Measurements from ENCODE around the gene MMP20. TPM values are rescaled to one million over a fixed set of nuclear protein-coding genes. Genes with fewer than 3 reads are reported as not detected.

Gene MMP20
- polyA plus RNA-seq, 3 donors = not detected

- H3K79me2 ChIP-seq (ENCODE audit: insufficient read depth, low read length) = no peaks in the 10 kb centered on the region
- peaks cover 26 to 44% of the 10 kb centered on the region in 2 donors for H3K4me1 ChIP-seq (ENCODE audit: control insufficient read depth in 1 of 2, insufficient read depth in 2 of 2, low read length in 2 of 2)
- Mint-ChIP-seq H3K9me3 (peaks cover 0 to 4% (median 0%) of the 10 kb centered on the region in 7 donors), H3K27me3 (ENCODE audit: low read depth in 3 of 3) (peaks cover 0 to 2% (median 2%) of the 10 kb centered on the region in 3 donors), H3K36me3 (no peaks in the 10 kb centered on the region), H3K4me3 (no peak overlapping the region), H3K4me1 (peaks cover 38% of the 10 kb centered on the region), H3K27ac (no peak overlapping the region)
- no peak for DNase-seq
- 100% methylated on average over 2 of the region's 2 CpGs for WGBS (ENCODE audit: insufficient coverage)
- no peak overlapping the region for H3K4me2 ChIP-seq (replicated peaks; ENCODE audit: extremely low read depth, low read length, poor library complexity, severe bottlenecking)
- H3K9ac ChIP-seq (ENCODE audit: insufficient read depth, low read length, poor library complexity, severe bottlenecking) = no peak overlapping the region
- no peaks in the 10 kb centered on the region for H4K20me1 ChIP-seq (ENCODE audit: insufficient read depth, low read length)
- no peaks in the 10 kb centered on the region for H3K27me3 ChIP-seq (ENCODE audit: control insufficient read depth in 2 of 2, insufficient read depth in 2 of 2, low read length in 2 of 2)
- H3K36me3 ChIP-seq (replicated peaks in 1 of 2; ENCODE audit: control insufficient read depth in 1 of 2, insufficient read depth in 2 of 2, low read length in 2 of 2) = no peaks in the 10 kb centered on the region
- H3K27ac ChIP-seq (ENCODE audit: low read depth in 1 of 2, low read length in 2 of 2) = no peak overlapping the region
- intact Hi-C loops (cut with micrococcal nuclease) = no loop called here
- no peak overlapping the region for H2AFZ ChIP-seq (ENCODE audit: insufficient read depth, low read depth, low read length, poor library complexity, severe bottlenecking)
- H3K9me3 ChIP-seq (replicated peaks in 1 of 2; ENCODE audit: control insufficient read depth in 1 of 2, insufficient read depth in 1 of 2, low read length in 2 of 2) = no peaks in the 10 kb centered on the region
- no peak for TF ChIP-seq CTCF (IDR thresholded peaks at IDR 0.05)
- H3K4me3 ChIP-seq (replicated peaks in 1 of 3; ENCODE audit: low read depth in 2 of 3, low read length in 3 of 3) = no peak overlapping the region
Measured at GRCh38 chr11:102575012-102575411, 50.1 kb downstream of the MMP20 start.

DNA sequence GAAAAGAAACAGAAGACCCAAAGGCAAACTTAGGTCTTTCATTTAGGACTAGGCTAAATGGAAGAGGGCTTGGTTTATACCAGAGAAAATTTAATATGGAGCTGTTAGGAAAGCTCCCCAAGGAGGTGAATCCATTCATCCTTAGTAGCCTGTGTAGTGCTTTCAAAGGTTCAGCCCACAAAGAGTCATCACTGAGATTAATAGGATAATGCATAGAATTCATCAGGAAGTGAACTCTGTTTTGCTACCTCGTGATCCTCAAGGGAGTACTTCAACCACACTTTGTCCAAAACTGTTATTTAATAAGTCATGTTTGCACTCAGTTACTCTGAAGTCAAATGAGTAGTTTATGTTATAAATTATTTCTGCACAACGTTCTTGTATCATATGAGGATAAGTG lies 51.3 kb downstream of the MMP20 start:
- H3K4me1 Mint-ChIP-seq = peaks cover 38% of the 10 kb centered on the region
- peaks cover 0 to 7% (median 4%) of the 10 kb centered on the region in 7 donors for H3K9me3 Mint-ChIP-seq
- Histone ChIP-seq H3K4me1 (ENCODE audit: control insufficient read depth in 1 of 2, insufficient read depth in 2 of 2, low read length in 2 of 2) (peaks cover 26 to 44% of the 10 kb centered on the region in 2 donors), H4K20me1 (ENCODE audit: insufficient read depth, low read length) (no peaks in the 10 kb centered on the region), H3K9ac (ENCODE audit: insufficient read depth, low read length, poor library complexity, severe bottlenecking) (no peak overlapping the region), H3K9me3 (replicated peaks in 1 of 2; ENCODE audit: control insufficient read depth in 1 of 2, insufficient read depth in 1 of 2, low read length in 2 of 2) (peaks cover under 1 to 2% of the 10 kb centered on the region in 2 donors), H3K4me3 (replicated peaks in 1 of 3; ENCODE audit: low read depth in 2 of 3, low read length in 3 of 3) (no peak overlapping the region), H3K79me2 (ENCODE audit: insufficient read depth, low read length) (no peaks in the 10 kb centered on the region), H3K4me2 (replicated peaks; ENCODE audit: extremely low read depth, low read length, poor library complexity, severe bottlenecking) (no peak overlapping the region), H3K36me3 (replicated peaks in 1 of 2; ENCODE audit: control insufficient read depth in 1 of 2, insufficient read depth in 2 of 2, low read length in 2 of 2) (no peaks in the 10 kb centered on the region), H3K27ac (ENCODE audit: low read depth in 1 of 2, low read length in 2 of 2) (no peak overlapping the region), H2AFZ (ENCODE audit: insufficient read depth, low read depth, low read length, poor library complexity, severe bottlenecking) (no peak overlapping the region), H3K27me3 (ENCODE audit: control insufficient read depth in 2 of 2, insufficient read depth in 2 of 2, low read length in 2 of 2) (no peaks in the 10 kb centered on the region)
- H3K36me3 Mint-ChIP-seq = no peaks in the 10 kb centered on the region
- no peak overlapping the region for H3K4me3 Mint-ChIP-seq
- WGBS (ENCODE audit: insufficient coverage) = no CpG with 5 or more reads among the region's 2 CpGs
- H3K27ac Mint-ChIP-seq = no peak overlapping the region
- intact Hi-C loops (cut with micrococcal nuclease) = no loop called here
- no peak for TF ChIP-seq CTCF (IDR thresholded peaks at IDR 0.05)
- peak in 1 of 3 donors; percentile 43 for DNase-seq
- peaks cover 0 to 4% (median 2%) of the 10 kb centered on the region in 3 donors for H3K27me3 Mint-ChIP-seq (ENCODE audit: low read depth in 3 of 3)

Measured in CD14-positive monocyte (primary cell).